ENCODE results near the gene BMP8B. TPM values are rescaled to one million over a fixed set of nuclear protein-coding genes. Genes with fewer than 3 reads are reported as not detected.
"Not testable (repeated sequence)": the region's sequence is repeated elsewhere in the genome, so short reads cannot be mapped to it uniquely, and the experiment has no call there.

The BMP8B gene
- total RNA-seq, 1 experiment from 2014 or later = 0.19 TPM

DNA sequence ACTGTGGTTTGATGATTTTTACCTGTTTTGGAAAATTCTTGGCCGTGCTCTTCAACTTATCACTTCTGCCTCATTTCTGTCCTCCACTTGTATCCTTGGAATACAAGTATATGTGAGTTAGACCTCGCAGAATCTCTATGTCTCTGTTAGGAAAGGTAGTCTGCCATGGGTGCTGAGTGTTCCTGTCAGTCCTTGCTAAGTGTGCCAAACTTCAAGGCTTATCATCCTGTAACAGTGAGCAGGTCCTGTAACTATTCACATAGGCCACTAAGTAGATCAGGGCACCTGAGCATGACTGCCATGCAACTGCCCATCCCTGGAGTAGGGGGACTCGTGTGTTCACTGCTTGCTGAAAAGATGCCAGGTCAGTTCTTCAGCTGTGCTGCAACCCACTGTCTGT is 24.2 kb upstream of the BMP8B start:
- no peak for DNase-seq (ENCODE audit: low spot score)

DNA sequence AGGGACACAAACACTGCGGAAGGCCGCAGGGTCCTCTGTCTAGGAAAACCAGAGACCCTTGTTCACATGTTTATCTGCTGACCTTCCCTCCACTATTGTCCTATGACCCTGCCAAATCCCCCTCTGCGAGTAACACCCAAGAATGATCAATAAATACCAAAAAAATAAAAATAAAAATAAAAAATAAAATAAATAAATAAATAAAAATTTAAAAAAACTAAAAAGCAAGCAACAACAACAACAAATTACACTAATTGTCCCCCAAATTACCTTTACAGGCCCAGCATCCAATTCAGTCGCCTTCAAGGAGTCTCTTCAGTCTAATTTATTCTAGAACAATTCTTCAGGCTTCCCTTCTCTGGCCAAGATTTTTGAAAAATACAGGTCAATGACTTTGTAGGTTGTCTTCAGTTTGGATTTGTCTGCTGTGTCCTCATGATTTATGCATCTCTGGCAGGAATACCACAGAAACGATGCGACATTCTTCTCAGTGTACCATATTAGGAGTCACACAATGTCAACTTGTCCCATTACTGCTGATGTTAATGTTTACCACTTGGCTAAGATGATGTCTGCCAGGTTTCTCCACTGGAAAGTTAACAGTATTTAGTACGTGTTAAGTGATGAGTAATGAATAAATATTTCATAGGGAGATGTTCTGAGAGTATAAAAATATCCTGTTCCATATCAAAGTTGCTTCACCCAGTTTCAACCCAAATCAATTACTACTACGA is 20.3 kb upstream of the BMP8B start:
- no peak for DNase-seq (ENCODE audit: low spot score)

DNA sequence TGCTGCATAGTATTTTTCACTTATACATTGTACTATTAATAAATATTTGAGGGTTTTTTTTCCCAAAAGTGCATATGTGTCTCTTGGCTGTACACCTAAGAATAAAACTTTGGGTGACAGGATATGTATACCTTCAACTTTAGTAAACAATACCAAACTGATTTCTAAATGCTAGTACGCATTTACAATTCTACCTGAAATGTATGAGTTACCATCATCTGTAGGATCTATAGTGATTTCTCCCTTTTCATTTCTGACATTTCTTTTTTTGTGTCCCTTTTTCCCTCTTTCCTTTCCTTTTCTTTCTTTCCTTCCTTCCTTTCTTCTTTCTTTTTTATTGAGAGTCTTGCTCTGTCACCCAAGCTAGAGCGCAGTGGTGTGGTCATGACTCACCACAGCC is 16.7 kb upstream of the BMP8B start:
- no peak for DNase-seq (ENCODE audit: low spot score)

DNA sequence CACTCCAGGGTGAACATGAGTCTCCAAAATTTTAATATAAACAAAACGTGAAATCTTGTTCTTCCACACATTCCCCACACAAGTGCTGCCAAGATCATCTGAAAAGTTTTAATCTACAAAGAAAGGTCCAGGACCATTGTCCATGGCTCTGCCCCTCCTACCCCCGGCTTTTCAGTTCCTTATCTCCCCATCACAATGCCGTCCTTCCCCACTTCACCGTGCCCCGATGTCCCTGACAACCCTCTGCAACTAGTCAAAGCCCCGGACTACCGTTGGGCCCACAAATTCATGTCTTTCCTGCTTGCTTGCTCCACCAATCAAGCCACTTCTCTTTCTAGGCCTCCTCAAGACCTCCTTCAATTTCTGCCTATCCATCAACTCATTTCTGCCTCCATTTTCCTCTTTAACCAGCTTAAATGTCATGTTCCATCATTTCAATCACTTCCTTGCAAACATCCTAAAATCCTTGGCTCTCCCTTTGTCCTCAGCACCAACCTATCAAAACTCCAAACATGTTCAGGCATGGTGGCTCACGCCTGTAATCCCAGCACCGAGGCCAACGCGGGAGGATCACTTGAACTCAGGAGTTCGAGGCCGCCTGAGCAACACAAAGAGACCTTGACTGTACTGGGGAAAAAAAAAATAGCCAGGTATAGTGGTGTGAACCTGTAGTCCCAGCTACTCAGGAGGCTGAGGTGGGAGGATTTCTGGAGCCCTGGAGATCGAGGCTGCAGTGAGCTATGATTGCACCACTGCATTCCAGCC is 14.0 kb upstream of the BMP8B start:
- DNase-seq (ENCODE audit: low spot score) = no peak

DNA sequence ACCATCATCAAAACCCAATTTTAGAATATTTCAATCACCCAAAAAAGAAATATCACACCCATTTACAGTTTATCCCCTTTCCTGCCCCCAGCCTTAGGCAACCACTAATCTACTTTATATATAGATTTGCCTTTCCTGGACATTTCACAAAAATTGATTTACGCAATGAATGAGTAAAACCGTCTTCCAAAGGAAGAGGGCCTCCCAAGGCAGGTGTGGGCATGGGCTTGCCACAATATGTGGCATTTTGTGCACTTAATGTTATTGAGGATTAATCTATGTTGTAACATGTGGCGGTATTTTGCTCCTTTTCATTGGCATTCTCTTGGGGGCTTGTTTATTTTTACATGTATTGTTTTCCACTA is 11.8 kb upstream of the BMP8B start:
- no peak for DNase-seq (ENCODE audit: low spot score)

DNA sequence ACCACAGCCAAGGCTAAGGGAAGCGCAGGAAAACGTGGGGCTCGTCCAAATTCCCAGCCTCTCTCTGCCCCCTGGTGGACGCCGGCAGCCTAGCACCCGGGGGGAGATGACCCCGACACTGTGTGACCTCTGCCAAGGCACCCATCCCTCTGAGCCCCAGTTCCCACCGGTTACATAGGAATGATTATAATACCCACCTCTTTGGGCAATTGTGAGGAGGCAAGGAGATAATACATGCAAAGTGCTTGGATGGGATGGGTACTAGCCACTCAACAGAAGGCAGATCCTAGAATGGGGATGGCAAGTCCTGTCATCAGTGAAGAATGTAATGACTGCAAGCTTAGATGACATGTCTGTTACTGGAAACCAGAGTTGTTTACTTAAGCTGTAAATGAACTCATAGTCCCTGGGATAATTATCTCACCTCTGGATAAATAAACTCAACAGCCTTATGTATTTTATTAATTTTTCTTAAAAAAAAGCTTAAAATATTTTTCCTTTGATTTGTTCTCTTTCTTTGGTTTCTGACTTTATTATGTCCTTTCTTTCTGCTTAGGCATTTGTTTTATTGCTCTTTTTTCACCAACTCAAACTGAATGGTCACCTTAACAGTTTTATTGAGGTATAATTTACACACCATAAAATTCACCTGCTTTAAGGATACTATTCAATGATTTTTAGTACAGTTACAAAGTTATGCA is 11.3 kb upstream of the BMP8B start:
- peak; percentile 71 for DNase-seq (ENCODE audit: low spot score)

DNA sequence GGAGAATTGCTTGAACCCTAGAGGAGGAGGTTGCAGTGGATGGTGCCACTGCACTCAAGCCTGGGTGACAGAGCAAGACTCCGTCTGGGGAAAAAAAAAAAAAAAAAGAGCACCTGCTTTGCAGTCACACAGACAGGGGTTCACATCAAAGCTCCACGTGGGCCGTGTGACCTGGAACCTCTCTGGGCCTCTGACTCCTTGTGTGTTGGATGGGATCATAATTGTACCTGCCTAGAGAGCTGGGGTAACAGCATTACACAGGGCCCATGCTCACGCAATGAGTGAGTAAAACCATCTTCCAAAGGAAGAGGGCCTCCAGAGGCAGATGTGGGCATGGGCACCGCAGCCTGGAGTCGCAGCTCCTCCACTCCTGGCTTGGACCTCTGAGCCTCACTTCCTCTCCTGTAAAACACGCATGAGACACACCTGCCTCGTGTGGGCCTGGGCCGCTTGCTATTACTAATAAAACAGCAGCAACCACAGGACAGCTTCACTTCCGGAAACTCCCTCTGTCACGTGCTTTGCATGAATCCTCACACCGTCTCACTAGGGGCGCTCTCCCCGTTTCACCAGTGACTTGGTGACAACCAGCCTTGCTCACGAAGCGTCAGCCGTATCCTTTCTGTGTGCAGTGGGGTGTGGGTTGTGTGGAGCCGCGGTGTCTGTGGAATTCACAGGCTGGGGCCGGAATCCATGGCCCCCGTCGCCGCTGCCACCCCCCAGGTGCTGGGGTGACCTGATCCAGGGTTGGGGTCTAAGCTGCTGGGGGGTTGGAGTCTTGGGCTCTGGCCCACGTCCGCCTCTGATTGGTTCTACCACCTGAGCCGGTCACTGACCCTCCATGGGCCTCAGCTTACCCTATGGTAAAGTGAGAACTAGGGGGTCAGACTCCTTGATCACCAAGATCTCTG is 10.4 kb upstream of the BMP8B start:
- DNase-seq (ENCODE audit: low spot score) = peak; percentile 83

DNA sequence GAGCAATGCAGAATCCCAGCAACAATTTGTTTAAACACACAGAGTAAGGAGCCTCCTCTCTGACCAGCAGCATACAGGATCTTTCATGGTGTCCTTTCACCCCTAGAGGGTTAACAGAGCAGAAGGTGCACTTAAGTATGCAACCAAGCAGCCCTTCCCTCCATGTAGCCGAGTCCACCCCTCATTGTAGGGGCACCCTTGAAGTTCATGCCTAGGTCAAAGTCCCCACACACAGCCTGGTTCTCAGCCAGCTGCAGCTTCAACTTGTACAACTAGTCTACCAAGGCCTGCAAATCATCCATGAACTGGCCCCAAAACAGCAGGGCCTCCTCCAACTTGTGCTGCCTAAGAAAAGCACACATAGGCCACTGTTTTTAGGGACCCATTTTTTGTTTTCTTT is 7.0 kb upstream of the BMP8B start:
- no peak for DNase-seq (ENCODE audit: low spot score)

DNA sequence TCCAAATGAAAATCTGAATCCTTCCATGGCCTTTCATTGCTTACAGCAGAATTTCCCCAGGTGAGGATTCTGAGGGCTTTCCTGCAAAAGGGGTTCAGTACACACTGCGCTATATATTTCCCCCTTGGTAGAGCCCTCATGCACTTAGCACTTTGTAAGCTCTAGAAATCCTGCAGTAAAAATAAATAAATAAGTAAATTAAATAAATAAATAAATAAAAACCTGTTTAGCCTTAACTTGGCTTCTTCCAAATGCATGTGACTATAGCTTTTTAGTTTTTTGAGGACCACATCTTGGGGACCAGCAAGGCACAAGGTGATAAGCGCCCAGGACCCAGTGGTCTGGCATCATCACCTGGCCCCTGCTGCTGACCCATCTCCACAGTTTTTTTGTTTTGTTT is 3.2 kb upstream of the BMP8B start:
- no peak for DNase-seq (ENCODE audit: low spot score)

DNA sequence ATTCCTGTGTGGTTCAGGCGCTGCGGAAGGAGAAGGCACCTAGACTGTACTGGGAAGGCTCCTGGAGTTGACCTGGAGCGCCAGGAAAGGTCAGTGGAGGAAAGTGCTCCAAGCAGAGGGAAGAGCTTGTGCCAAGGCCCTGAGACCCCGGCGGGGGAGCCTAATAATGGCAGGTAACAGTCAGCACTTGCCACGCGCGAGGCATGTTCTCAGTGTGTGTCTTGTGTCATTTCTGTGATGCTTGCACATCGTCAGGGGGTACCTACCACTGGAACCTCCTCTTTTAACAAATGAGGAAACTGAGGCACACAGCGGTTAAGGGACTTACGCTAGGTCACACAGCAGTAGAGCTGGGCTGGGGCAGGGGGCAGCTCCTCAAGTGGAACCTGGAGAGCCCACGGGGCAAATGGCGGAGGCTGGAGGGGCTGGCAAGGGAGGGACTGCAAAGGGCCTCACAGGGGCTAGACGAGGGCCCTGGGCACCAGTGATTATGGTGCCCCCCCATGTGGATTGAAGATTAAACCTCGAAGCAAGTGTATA is 976 bp upstream of the BMP8B start:
- no peak for DNase-seq (ENCODE audit: low spot score)

DNA sequence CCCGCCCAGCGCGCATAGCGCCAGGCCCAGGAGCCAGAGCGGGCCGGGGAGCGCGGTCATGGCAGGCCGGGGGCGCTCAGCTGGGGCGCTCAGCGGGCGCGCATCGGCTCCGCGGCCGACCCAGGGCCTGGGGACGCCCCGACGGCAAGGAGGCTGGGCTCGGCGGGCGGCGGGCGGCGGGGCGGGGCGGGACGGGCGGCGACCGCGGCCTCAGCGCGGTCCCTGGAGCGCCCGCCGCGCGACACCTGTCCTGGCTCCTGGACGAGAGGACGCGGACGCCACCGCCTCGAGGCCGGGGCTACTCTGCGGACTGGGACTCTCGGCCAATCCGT is 273 bp downstream of the BMP8B start:
- no peak for DNase-seq (ENCODE audit: low spot score)

DNA sequence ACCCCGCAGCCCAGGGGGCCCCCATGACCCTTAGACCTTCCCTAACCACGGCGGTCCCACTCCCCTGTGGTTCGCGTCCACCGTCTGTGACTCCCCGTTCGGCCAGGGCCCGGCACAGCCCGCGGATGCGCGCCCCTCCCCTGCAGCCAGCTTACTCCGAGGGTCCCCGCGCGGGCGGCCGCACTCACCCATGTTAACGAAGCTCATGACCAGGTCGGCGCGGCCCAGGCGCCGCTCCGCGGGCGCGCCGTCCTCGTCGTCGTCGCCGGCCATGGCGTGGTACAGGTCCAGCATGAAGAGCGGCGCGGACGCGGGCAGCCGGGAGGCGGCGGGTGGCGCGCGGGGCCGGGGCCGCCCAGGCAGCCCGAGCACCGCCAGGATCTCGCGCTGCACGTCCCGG is 701 bp downstream of the BMP8B start:
- not testable (repeated sequence) for DNase-seq (ENCODE audit: low spot score)

DNA sequence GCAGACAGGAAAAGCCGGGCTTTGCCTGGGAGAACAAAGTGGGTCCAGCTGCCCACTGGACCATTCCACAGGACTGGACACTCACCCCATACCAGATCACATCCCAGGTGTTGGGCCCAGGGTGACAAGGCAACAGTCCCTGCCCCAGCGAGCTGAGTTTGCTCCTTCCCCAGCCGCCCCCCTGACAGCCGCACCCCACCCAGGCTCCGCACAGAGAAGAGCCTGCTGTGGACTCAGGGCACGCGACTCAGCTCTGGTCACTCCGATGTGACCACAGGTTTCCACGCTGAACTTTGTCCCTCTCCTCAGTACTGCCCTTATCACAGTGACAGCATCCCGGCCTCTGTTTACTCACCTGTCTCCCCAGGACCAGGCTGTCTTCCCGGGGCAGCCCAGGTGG is 1.2 kb downstream of the BMP8B start:
- DNase-seq (ENCODE audit: low spot score) = no peak

DNA sequence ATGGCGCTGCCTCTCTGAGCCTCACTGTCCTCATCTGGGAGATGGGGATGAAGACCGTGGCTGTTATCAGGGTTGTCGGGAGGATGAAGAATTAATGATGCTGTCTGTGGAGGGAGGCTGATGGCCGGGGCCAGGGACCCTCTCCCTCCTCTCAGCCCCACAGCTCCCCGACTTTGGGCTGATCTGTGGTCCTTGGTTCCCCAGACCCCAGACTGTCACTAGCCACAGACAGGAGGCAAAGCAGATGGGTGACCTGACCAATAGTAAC is 1.6 kb downstream of the BMP8B start:
- not testable (repeated sequence) for DNase-seq (ENCODE audit: low spot score)

DNA sequence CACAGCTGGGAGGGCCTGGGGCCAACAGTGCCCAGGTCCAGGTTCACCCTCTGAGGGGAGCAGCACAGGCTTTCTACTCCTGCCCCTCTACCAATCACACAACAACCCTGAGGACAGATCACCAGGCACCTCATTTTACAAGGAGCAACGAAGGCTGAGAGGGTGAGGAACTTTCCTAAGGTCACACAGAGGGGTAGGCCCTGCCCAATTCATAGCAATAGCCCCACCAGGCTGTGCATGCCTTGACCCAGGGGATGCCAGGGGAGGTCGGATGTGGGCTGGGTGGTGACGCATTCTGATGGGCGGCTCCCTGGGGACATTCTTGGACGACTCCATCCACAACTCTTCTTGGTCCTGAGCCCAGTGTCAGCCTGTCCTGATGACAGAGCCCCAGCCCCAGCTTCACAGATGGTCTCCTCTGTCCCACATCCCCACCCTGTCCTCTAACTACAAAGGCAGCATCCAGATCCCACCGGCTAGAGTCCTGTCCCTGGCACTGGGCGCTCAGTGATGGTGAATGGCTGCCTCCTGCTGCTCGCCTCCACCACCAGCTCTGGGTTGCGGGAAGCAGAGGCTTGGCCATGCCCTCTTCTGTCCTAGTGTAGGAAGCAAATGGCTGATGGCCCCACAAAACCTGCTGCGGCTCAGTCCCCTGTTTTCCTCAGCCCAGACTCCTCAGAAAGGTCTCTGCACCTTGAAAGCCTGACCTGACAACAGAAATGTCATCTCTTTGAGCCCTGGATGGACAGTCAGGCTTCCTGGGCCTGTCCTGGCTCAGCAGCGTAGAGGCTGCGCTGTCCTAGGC is 2.2 kb downstream of the BMP8B start:
- not testable (repeated sequence) for DNase-seq (ENCODE audit: low spot score)

DNA sequence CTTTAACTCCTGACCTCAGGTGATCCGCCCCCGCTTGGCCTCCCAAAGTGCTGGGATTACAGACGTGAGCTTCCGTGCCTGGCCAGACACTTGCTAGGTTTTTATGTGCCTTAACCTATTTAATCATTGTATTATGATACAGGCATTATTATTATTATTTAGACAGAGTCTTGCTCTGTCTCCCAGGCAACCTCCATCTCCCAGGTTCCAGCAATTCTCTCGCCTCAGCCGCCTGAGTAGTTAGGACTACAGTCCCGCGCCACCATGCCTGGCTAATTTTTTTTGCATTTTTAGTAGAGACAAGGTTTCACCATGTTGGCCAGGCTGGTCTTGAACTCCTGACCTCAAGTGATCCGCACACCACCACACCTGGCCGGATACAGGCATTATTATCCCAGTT is 6.0 kb downstream of the BMP8B start:
- not testable (repeated sequence) for DNase-seq (ENCODE audit: low spot score)

DNA sequence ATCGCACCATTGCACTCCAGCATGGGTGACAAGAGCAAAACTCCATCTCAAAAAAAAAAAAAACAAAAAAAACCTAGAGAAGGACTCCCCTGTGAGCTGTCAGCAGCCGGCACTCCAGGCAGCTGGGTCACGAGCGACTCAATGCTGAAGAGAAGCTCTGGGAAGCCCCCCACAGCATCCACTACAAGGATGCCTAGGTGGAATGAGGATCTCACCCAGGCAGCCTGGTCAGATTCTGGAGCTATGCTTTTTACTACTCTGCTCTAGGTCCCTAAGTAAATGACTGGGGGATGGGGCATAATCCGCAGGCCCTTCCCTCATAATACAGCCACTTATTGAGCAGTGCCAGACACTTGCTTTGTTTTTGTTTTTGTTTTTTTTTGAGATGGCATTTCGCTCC is 6.6 kb downstream of the BMP8B start:
- DNase-seq (ENCODE audit: low spot score) = no peak

DNA sequence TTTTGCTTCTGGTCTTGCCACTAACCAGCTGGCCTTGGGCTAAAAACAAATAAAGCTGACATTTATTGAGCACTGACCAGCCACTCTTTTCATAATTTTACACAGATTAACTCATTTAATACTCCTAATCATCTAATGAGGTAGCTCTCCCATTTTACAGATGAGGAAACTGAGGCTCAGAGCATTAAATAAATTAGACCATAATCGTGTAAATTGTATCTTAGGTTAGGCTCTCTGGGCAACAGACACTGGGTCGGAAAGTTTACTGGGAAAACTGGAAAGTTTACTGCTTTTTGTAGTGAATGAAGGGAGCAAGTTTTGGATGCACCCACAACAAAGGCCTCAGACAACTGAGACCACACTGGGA is 7.3 kb downstream of the BMP8B start:
- DNase-seq (ENCODE audit: low spot score) = no peak

DNA sequence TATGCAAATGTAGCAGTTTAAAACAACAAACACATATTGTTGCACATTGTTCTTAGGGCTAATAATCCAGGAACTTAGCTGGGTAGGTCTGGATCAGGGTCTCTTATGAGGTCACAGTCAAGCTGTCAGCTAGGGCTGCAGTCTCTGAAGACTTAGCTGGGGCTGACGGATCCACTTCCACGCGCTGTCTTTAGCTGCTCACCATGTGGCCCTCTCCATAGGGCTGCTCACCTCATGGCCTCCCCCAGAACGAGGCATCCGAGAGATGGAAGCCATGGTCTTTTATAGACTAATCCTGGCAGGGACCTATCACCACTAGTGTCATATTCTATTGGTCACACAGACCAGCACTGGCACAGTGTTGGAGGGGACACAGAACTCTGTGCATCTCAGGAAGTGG is 8.8 kb downstream of the BMP8B start:
- no peak for DNase-seq (ENCODE audit: low spot score)

DNA sequence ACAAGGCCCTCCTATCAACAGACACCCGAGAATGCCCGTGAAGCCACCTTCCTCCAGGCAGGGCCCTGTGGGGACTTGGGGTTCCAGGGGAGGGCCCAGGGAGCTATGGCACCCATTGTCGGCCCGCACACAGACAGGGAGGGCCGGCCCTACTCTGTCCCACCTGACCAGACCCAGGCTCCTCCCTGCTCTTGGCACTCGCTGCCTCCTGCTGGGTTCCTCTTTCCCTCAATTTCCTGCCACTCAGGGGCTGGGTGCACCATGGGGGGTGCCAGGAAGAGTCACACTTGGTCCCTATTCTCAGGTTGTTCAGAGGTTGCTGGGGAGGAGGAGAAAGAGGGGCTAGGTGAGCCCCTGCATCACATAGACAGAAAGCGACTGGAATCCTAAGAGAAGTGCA is 9.5 kb downstream of the BMP8B start:
- DNase-seq (ENCODE audit: low spot score) = no peak

DNA sequence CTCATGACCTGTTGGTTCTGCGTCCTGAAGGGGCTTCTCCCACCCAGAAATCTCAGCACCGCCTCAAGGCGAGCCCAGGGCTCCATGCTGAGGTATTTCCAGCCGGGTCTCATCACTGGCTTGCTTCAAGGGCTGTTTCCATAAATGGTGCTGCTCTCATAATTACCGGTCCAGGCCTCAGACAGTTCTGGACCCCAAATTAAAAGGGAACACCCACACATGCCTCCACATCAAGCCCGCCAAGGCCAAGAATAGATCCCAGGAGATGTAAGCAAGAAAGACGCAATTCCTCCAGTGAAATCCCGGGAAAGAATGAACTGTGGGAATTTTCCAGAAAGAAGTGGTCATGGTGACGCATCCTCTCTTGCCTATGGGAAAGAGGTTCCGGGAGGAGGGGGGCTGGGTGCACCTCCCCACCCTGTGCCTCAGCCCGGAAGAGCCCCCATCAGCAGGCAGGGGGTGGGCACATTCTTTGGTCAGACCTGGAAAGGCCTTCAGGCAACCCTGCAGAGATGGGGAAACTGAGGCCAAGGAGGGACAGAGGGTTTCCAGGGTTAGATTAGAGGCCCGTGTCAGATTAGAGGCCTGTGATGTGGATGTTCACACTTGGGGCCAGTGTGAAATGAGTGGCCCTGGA is 10.1 kb downstream of the BMP8B start:
- not testable (repeated sequence) for DNase-seq (ENCODE audit: low spot score)

Measured in H4 (cell line).